ENCODE measurements around the gene CHL1.

The CHL1 gene

DNA sequence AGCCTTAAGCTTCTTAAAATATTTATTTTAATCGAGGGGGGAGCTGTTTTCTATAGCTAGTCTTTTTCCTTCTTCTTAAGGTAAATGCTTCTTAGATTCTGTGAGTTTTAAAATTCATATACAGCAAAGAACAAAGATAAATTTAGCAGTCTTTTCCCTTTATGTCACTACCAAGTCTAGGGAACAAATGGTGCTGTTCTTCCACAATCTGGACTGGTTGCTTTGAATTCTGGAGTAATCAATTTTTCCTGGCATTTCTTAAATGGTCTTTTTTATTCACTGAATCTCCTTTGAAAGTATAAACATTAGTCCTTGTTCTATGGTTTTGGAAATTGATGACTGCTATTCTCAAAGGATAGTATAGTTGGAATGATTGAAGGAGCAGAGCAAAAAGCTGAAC, 82.8 kb downstream of the CHL1 start:
- DNase-seq (ENCODE audit: low spot score): no peak

DNA sequence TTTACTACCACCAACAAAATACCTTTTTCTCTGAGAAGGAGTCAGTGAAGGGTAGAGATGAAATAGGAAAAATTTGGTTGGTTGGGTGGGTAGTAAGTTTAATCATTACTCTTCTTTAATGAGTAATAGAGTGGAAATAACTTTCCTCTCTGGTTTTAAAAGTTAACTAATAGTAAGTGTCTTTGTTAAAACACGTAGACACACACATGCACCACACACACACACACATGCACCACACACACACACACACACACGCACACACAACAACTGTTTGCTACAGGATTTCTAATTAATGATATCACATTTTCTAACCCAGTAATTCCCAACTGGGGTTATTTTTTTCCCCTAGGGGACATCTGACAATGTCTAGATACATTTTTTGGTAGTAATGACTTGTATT, 84.1 kb downstream of the CHL1 start:
- DNase-seq (ENCODE audit: low spot score): no peak

DNA sequence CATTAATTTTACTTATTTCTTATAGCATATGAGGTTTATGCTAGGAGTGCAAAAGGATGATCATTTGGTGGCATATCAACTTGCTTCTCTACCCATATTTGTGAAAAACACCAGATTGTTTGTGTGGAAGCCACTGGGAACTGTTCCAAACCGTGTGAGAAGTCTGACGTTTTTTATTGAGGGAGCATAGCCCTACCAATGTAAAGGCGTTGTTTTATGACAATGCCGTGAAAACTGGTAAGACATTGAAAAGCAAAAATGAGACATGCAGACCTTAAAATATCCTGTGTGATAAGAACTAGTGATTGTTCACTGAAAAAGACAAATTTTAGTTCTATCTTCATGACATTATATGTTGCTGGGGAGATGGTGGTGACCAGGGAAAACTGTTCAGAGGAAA, 87.8 kb downstream of the CHL1 start:
- DNase-seq (ENCODE audit: low spot score): no peak

DNA sequence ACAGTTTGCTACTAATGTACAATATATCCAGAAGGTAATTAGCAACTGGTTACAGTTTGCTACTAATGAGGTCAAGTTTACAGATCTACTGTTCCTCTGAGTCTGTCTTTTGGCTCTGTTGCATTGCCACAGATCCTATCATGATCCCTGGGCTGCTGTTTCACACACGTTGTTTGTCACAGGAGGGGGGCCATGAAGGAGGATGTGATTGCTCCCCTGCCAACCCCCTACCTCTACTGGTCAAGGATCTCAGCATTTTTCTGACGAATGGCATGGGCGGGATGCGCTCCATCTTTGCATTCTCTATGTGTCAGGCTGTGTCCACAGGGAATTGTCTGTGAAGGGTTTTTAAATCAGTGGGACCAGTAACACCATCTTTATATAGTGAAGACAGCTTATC, 91.9 kb downstream of the CHL1 start:
- no peak for DNase-seq (ENCODE audit: low spot score)

DNA sequence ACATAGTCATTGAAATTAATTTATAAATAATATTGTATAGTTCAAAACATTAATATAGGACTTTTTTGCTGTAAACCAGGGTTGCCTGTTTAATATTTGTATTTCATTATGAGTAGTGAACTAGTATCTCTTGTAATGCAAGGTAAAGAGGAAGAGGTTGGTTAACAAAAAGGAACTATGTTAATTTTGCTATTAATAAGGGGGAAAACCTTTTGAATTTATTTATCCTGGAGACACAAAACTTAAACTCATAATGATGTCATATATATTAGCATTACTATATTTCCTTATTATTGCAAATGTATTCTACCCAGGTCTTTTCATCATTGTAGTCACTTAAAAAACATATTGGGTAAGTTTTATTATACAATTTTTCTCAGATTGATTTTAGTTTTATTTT, 94.5 kb downstream of the CHL1 start:
- DNase-seq (ENCODE audit: low spot score): no peak

DNA sequence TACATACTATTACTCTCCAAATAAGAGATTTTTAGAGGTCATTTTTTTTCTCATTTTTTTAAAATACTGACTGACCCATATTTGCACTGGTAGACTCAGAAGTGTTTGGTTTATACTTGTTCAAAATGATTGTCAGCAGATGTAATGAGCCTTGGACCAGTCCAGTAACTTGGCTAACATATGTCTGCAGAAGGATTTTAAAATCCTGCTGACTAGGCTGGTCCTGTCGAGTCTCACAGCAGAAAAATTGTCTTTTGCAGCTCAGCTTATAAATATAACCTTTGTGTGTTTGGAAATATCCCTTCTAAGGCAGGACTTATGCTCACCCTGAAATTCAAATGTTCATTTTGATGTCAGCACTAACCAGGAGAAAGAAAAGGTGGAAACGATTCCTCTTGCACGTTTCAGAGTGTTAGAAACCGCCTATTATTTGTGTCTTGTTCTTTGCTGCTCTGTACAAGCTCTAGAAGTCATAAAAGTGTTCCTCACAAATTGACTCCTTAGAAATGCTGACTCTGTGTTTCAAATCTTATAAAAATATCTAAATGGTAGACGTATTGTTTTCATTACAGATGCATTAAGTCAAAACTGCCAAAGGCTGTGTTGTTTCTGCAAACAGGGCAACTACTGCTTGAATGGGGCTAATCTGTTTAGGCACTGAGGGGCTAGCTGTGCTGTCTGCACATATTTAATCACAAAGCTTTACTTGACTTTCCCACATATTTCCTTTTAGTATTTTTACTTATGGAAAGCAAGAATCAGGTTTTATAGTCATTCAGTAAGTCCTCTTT, 95.3 kb downstream of the CHL1 start:
- DNase-seq (ENCODE audit: low spot score): no peak

DNA sequence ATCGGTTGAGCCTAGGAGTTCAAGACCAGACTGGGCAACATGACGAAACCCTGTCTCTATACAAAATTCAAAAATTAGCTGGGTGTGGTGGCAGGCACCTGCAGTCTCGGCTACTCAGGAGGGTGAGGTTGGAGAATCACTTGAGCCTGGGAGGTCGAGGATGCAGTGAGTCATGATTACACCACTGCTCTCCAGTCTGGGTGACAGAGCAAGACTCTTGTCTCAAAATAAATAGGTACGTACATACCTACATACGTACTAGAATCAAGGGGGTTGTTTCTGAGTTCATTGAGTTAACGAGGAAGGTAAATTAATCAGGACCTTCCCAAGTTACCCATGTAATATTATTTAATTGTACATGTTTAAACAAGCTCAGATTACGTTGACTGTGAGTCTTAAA, 97.5 kb downstream of the CHL1 start:
- DNase-seq (ENCODE audit: low spot score): no peak

DNA sequence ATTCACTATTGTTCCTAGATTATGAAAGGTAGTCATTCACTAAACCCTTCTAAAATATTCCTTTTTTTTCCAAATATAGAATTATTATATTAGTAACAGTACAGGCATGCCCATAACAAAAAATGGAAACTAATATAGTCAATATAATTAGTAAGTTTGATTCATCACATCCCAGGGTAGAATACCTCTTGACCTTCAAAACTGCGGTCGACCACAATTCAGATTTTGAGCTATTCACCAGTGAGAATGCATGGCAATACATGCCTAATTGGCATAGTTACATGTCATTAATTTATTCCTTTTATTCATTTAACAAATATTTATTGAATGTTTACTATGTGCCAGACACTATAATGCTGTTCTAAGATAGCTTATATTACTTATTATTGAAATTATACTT, 98.0 kb downstream of the CHL1 start:
- DNase-seq (ENCODE audit: low spot score): no peak

DNA sequence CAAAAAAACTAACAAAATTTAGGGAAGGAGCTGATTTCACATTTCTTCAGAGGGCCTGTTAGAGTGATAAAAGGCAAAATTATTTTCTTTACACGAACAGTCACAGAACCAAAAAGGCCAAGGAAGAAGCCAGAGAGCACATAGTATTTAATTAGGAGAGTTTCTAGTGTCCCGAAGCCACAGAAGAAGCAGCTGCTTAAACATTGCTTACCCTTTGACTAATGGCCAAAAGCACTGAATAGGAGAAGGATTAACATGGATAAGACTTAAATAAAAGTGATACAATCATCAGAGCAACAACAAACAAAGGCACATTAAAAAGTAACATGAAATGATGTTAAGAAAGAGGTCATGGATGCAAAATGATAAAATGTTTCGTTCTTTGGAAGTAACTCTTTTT, 98.6 kb downstream of the CHL1 start:
- DNase-seq (ENCODE audit: low spot score): no peak

DNA sequence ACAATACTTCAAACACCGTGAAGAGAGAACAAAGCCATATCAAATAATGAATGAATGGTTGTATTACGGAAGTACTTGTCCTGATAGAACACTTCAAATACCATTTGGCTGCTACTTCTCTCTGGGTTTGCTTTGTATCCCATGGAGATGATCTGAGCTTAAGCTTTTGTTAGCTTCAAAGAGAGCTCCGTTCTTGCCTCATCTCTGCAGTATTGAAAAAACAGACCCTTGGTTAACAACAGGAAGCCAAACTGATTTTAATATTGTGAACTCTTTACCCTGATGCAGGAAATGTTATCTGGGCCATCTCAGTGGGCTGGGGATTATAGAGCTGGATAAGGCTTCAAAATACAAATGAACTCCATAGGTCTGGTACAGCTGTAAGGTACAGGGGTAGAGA, 101.0 kb downstream of the CHL1 start:
- no peak for DNase-seq (ENCODE audit: low spot score)

DNA sequence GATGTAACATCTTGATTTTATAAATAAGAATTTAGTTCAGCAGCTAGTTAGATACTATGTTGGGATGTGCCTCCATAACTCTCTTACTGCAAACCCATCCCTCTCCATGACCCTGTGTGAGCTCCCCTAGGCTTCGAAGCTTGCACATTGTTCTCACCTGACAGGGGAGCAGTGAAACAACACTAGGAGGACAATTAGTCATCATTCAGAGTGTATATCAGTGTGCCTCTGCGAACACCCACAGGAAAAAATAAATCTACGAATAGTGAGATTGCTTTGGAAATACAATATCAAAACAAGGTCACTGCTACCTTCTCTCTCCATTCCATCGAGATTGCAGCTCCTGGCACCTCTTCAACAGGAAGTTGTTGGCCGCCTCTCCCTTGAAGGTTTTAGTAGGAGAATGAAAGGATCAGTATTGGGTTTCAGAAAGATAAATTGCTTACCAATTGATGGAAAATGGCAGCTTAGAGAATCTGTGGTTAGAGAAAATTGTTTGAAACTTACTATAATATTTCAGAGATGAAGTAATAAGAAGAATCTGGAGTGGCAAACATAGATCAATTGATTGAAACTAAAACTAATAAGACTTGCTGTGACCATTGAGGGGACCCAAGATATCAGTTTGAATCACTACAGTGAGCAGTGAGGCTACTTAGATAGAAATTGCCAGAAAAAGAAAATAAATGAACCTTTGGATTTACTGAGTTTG, 103.2 kb downstream of the CHL1 start:
- no peak for DNase-seq (ENCODE audit: low spot score)

DNA sequence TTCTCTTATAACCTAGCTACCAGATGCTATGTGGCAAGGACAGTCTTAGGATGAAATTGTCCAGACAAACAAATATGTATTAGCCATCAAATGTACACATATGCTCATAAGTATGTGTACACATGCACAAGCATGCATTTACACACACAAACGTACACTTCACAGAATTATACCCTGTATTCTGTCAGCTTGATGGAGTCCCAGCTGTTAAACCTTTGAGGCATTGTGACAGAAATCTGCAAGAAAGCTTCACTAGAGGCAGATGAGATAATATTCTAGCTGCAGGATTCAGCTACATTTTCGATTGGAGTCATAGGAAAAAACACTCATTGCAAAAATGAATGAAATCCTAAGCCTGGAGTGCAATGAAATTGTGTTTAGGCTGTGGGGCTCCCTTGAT, 110.6 kb downstream of the CHL1 start:
- no peak for DNase-seq (ENCODE audit: low spot score)

DNA sequence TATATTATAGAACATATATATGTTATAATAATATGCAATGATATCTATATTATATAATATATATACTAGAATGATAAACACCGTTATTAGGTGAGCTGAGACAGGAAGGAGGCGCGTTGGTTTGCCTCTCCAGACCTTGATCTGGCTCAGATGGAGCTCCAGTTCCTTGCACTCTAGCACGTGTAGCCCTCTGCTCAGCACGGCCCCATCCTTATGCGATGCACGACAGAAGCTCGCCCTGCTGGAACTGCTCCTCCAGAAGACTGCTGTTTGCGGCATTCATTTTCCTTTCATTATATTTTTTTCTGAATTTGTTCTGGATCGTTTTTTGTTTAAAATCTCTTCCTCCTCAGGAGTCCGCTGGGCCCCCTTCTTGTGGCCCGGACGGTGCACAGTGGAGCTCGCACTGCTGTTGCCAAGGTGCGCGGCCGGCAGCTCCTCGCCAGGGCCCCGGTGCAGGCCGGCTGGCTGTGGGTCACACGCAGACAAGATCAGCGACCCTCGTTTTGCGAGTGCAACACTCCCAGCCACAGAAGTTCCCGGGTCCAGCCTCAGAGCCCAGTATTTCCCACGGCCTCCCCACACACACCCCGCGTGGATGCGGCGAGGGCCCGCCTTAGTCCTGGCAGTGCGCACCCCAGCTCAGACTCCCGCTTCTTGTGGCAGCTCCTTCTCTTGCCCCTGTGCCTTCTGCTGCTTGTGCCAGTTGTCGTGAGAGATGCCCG, 112.2 kb downstream of the CHL1 start:
- DNase-seq (ENCODE audit: low spot score): peak; percentile 38

DNA sequence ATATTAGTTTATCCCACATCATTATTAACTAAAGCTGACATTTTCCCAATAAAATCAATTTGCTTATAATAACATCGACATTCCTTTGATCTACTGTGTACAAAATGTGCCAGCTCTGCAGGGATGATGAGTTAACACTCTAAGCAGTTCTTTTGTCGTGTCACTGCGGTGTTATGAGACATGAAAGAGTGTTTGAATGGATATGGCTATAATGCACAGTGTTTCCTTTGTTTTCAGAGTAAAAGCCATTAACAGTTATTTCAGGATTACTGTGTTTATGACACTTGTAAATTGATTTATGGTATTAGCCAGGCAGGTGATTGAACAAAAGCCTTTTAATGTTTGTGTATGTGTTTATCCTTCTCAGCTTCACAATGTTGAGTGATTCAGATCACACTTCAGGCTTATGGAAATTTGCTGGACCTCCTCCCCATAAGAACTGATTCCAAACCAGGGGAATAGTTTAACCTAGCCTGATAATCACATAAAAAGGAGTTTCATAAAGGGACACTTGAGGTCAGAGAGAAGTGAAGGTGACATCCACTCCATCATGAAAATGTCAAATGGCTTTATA, 115.7 kb downstream of the CHL1 start:
- no peak for DNase-seq (ENCODE audit: low spot score)

DNA sequence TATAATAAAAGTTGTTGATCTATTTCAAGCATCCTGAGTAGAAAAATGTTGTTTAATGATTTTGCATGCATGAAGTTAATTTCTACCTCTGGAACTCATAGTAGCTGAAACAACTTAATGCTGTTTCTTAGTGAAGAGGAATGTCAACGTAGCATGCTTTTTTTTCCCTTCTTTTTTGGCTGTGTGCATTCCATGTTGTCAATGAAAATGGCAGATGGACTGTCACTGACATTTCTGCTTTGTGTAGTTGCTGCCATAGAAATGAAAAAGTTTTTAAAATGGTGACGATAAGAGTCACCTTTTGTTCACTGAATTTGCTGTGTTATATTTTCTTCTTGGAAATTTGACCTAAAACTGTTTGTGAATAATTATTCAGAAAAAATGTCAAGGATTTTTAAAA, 116.3 kb downstream of the CHL1 start:
- DNase-seq (ENCODE audit: low spot score): no peak

DNA sequence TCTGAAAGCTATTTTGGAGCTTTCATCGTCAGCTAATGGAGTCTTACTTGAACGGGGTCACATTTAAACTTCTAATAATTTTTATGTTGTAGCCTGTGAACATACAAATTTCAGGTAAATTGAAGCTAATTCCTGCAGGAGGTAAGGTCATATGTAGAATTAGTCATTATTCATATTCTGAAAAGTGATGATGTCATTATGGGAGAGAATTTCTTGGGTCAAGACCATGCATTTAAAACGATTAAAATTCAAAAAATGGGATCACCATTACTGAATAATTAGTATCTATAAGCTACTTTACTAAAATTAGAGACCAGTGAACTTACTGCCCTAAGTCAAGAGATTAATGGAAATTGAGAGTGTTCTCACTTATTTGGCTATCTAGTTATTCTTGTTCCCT, 120.4 kb downstream of the CHL1 start:
- no peak for DNase-seq (ENCODE audit: low spot score)

DNA sequence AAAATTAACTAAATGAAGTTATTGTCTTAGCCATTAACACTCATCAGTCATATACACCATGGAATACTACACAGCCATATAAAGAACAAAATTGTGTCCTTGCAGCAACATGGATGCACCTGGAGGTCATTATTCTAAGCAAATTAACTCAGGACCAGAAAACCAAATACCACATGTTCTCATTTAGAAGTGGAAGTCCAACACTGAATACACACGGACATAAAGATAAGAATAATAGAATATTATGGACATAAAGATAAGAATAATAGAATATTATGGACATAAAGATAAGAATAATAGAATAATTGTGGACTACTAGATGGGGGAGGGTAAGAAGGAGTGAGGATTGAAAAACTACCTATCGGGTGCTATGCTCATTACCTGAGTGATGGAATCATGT, 122.3 kb downstream of the CHL1 start:
- no peak for DNase-seq (ENCODE audit: low spot score)

DNA sequence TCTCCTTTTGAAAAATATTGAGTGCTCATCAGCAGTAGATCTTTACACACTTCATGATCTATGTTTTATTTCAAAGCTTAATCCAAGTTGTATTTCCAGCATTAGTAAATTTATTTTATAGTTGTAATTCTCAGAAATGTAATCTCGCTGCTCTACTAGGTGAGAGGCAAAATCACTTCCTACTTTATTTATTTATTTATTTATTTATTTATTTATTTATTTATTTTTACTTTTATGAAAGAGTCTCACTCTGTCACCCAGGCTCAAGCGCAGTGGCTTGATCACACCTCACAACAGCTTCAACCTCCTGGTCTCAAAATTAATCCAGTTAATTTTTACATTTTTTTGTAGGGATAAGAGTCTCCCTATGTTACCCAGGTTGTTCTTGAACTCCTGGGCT, 127.9 kb downstream of the CHL1 start:
- DNase-seq (ENCODE audit: low spot score): no peak

DNA sequence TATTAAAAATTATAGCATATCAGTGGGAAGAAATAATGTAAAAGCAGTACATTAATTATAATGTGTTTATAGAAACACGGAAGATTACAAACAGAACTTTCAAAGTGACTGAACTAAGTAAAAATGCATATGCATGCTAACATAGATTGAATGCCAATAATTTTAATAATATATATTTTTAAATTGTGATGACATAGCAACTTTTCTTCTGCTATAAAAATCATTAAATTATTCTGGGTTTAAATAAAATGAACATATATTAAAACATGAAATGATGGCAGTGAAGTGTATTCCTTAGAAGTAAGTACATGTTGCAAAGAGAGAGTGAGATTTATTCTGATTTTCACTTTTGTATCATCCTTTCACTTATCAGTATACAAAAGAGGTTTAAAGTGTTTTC, 128.9 kb downstream of the CHL1 start:
- DNase-seq (ENCODE audit: low spot score): no peak

DNA sequence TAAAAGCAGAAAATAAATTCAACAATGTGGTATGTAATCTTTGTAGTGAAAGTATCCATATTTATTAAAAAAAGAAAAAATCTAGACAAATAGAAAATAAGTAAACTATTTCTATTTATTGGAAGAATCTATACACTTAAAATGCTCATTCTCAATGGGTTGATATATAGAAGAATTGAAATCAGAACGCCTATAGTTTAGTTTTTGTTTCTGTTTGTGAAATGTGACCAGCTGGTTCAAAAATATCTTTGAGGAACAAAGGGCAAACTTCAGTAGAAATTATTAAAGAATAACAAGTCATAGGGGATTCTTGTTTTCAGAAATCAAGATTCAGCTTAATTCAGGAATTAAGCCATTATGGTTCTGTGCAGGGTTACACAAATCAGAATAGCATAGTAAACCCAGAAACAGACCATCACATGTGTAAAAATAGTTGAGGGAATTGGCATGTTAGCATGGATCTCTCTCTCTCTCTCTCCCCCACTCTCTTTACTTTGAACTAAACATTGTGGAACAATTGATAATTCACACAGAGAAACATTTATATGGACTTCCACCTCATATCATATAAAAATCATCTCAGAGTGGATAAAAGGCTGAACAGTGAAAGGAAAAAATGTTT, 134.0 kb downstream of the CHL1 start:
- no peak for DNase-seq (ENCODE audit: low spot score)

DNA sequence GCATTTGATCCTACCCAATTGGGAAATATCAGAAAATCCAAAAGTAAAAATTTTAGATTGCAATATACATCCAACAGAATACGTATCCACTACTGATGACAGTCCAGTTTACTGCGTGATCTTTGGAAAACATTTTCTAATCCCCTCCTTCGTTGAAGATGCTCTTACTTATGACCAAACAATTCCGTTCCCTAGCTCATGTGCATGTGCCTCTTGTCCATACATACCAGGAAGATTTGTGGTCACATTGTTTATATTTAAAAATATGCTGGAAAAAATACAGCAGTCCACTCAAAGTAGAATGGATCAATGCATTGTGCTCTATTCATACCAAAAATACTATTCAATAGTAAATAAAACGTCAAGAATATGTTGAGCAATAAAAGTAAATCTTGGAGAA, 135.3 kb downstream of the CHL1 start:
- no peak for DNase-seq (ENCODE audit: low spot score)

DNA sequence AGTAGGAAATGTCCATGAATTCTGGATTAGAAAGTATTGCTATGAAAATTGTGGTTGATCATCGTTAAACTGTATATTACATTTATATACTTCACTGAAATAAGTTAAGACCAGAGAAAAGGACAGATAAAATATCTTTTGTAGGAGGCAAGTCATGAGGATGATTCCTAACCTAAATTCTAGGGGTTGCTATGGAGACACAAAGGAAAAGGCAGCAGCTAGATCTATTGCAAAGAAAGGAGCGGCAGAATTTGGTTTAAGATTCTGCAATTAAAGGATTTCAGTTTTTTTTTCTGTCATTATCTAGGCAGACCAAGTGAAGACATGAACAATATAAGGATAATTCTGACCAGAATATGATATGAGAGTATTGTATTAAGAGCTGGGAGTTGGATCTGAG, 136.1 kb downstream of the CHL1 start:
- no peak for DNase-seq (ENCODE audit: low spot score)
